Tibial nerve (tissue), 4 donors: Measurements from ENCODE around the gene NRXN3. TPM values are rescaled to one million over a fixed set of nuclear protein-coding genes. Genes with fewer than 3 reads are reported as not detected.

ENCODE experiments used
- DNase-seq, 2 donors: peaks; one replicate each; pipeline ENCODE4 v3.0.0-alpha.2; 2019; ENCODE audit warnings: low spot score in 2 of 2
- H3K27ac ChIP-seq, 4 donors: fragments of 200-600 bp; sonication (generic) in 3 of 4; one replicate each; pipeline ENCODE4 v1.5.1; 2017 to 2019; ENCODE audit warnings: mild to moderate bottlenecking in 1 of 4
- H3K27me3 ChIP-seq, 2 donors: fragments of 200-600 bp; sonication (generic) in 1 of 2; one replicate each; pipeline versions ENCODE4 v1.5.1 to v1.6.0; 2017 to 2019
- H3K36me3 ChIP-seq, 3 donors: fragments of 200-600 bp; sonication (generic); one replicate each; pipeline ENCODE4 v1.5.1; 2018 to 2019
- H3K4me1 ChIP-seq, 4 donors: fragments of 200-600 bp; sonication (generic) in 3 of 4; one replicate each; pipeline ENCODE4 v1.5.1; 2017 to 2019
- H3K4me3 ChIP-seq, 4 donors: fragments of 200-600 bp; sonication (generic) in 3 of 4; one replicate each; pipeline ENCODE4 v1.5.1; 2017 to 2019; ENCODE audit warnings: mild to moderate bottlenecking in 1 of 4, moderate library complexity in 1 of 4
- H3K9me3 ChIP-seq, 4 donors: fragments of 200-600 bp; sonication (generic) in 3 of 4; one replicate each; pipeline ENCODE4 v1.5.1; 2017 to 2019
- EP300 ChIP-seq, 2 donors: sonication (generic); formaldehyde crosslinking; IDR thresholded peaks; one replicate each; pipeline ENCODE4 v1.6.1; 2017; ENCODE audit warnings: antibody characterized with exemption in 2 of 2, mild to moderate bottlenecking in 1 of 2
- POLR2A ChIP-seq, 2 donors: fragments of 450-650 bp; IDR thresholded peaks; one replicate each; pipeline ENCODE4 v1.6.1; 2017; ENCODE audit warnings: antibody characterized with exemption in 2 of 2, mild to moderate bottlenecking in 2 of 2, moderate library complexity in 2 of 2
- WGBS, 2 donors: methylation state at CpG; one replicate each; pipeline ENCODE4 v1.1.5; 2018; 5-methylcytosine and 5-hydroxymethylcytosine counted together
- total RNA-seq, 4 donors: library from RNA; depleted of rRNA; stranded (reverse); fragments of >200 nt; gene quantifications; one replicate each; pipeline ENCODE4 v1.1.0, GENCODE V29; 2016
- TF ChIP-seq, protein P1 (sequence below), 5 experiments: fragments of 200-600 bp in 3 of 5; fragments of 450-650 bp in 2 of 5; sonication (generic) in 3 of 5; IDR thresholded peaks; one replicate each; pipeline ENCODE4 v1.5.1; 2016 to 2019; ENCODE audit warnings: antibody characterized with exemption in 5 of 5, mild to moderate bottlenecking in 3 of 5, moderate library complexity in 2 of 5

The NRXN3 gene
- total RNA-seq, 4 donors from 2014 or later: 16.7 to 52.2 (median 19.7) TPM

DNA sequence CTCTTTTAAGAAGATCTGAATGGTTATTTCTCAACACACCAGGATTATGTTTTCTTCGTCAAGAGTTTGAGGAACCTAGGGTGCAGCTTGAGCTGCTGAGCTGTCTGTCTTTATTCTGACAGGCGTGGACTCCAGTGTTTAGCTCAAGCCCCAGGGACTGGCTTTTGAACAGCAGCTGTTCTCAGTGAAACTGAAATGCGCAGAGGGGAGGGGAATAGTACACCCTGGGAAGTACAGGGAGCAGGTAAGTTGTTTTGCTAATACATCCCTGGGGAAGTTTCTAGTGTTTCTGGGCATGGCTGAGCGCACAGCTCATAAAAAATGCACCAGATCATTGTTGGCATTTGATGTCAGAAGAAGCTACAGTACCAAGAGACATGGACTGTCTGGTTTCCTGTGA lies 1381.3 kb downstream of the NRXN3 start:
- Histone ChIP-seq H3K4me3 (no peak overlapping the region), H3K36me3 (no peaks in the 10 kb centered on the region), H3K9me3 (no peaks in the 10 kb centered on the region), H3K27me3 (no peaks in the 10 kb centered on the region), H3K27ac (no peak overlapping the region), H3K4me1 (peaks cover 0 to 5% (median 0%) of the 10 kb centered on the region in 4 donors)
- WGBS, 2 donors: 92% methylated on average over 4 of the region's 4 CpGs
- DNase-seq: no peak
- TF ChIP-seq POLR2A (IDR thresholded peaks at IDR 0.05): no peak
- TF ChIP-seq EP300 (IDR thresholded peaks at IDR 0.05): no peak
- TF ChIP-seq, protein P1, sequence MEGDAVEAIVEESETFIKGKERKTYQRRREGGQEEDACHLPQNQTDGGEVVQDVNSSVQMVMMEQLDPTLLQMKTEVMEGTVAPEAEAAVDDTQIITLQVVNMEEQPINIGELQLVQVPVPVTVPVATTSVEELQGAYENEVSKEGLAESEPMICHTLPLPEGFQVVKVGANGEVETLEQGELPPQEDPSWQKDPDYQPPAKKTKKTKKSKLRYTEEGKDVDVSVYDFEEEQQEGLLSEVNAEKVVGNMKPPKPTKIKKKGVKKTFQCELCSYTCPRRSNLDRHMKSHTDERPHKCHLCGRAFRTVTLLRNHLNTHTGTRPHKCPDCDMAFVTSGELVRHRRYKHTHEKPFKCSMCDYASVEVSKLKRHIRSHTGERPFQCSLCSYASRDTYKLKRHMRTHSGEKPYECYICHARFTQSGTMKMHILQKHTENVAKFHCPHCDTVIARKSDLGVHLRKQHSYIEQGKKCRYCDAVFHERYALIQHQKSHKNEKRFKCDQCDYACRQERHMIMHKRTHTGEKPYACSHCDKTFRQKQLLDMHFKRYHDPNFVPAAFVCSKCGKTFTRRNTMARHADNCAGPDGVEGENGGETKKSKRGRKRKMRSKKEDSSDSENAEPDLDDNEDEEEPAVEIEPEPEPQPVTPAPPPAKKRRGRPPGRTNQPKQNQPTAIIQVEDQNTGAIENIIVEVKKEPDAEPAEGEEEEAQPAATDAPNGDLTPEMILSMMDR (IDR thresholded peaks at IDR 0.05): no peak

DNA sequence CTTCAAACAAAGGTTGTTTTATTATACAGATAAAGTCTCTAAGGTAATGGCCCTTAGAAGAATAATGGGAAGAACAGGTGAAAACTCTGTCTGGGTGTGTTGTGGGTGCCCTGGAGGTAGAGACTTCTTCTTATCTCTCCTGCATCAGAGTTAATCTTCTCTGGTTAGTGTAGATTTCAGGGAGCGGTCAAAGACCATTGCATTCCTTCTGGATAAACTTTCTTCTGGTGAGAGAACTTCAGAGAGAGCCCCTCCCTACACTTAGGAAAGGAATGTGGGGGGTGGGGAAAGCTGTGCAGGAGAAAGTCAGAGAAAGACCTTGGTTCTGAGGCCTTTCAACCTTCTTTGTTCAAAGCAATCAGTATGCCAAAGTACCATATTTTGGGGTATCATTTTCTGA lies 1382.6 kb downstream of the NRXN3 start:
- Histone ChIP-seq H3K4me3 (no peak overlapping the region), H3K36me3 (no peaks in the 10 kb centered on the region), H3K27ac (no peak overlapping the region), H3K27me3 (no peaks in the 10 kb centered on the region), H3K9me3 (no peaks in the 10 kb centered on the region), H3K4me1 (peaks cover 0 to 5% (median 0%) of the 10 kb centered on the region in 4 donors)
- WGBS, 2 donors: 68 to 96% methylated on average over 1 of the region's 1 CpG
- TF ChIP-seq POLR2A (IDR thresholded peaks at IDR 0.05) (no peak), EP300 (IDR thresholded peaks at IDR 0.05) (no peak)
- TF ChIP-seq, protein P1 (IDR thresholded peaks at IDR 0.05): no peak
- DNase-seq: no peak

DNA sequence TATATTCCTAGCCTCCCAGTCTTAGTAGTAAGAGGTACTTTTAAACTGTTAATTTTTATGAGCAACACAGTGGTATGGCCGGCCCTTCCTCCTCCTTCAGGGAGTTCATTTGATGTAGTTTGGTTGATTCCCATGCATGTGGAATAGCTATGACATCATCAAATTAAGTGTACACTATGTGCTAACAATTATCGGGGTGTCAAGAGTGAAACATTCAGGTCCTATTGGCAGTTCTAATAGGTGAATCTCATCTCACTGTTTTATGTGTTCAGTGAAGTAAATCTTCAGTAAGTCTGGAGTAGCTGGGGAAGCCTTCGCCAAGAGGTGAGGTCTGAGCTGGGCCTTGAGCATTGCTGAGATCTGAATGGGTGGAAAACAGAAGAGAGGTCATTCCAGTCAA lies 1384.6 kb downstream of the NRXN3 start:
- TF ChIP-seq EP300 (IDR thresholded peaks at IDR 0.05) (no peak), POLR2A (IDR thresholded peaks at IDR 0.05) (no peak)
- TF ChIP-seq, protein P1 (IDR thresholded peaks at IDR 0.05): no peak
- Histone ChIP-seq H3K4me1 (peaks cover 0 to 5% (median 0%) of the 10 kb centered on the region in 4 donors), H3K4me3 (no peak overlapping the region), H3K36me3 (no peaks in the 10 kb centered on the region), H3K9me3 (no peaks in the 10 kb centered on the region), H3K27me3 (no peaks in the 10 kb centered on the region), H3K27ac (no peak overlapping the region)
- 86% methylated on average over 3 of the region's 3 CpGs for WGBS, 2 donors
- DNase-seq: no peak

DNA sequence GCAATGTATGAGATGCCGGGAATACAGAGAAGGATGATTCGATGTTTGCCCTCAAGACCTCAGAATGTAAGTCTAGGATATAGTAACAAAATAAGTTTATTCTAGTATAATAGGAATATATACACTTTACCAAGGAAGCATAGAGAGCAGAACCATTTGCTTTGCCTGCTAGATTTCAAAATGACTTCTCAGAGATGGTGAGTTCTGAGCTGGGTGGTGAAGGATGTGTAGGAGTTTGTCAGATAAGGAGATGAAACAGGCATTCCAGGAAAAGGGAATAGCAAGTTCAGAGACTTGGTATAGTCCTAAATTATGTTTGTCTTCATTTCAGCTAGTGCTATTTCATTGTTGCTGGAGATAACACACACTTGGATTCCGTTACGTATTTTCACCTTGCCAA lies 1385.3 kb downstream of the NRXN3 start:
- Histone ChIP-seq H3K4me3 (no peak overlapping the region), H3K4me1 (peaks cover 0 to 5% (median 0%) of the 10 kb centered on the region in 4 donors), H3K9me3 (no peaks in the 10 kb centered on the region), H3K36me3 (no peaks in the 10 kb centered on the region), H3K27ac (no peak overlapping the region), H3K27me3 (no peaks in the 10 kb centered on the region)
- no peak for DNase-seq
- TF ChIP-seq POLR2A (IDR thresholded peaks at IDR 0.05): no peak
- TF ChIP-seq, protein P1 (IDR thresholded peaks at IDR 0.05): no peak
- TF ChIP-seq EP300 (IDR thresholded peaks at IDR 0.05): no peak
- 94 to 98% methylated on average over 4 of the region's 4 CpGs for WGBS, 2 donors

DNA sequence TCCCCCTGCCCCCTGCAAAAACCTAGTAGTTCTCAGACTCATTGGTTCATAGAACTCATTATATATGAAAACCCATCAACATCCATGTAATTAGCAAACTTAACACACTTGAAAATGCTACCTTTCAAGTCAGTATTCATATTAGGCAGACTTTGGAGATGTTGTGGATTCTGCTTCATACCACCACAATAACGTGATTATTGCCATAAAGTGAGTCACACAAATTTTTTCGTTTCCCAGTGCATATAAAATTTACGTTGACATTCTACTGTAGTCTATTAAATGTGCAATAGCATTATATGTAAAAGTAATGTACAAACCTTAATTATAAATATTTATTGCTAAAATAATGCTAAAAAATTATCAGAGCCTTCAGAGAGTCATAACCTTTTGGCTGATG lies 1387.1 kb downstream of the NRXN3 start:
- Histone ChIP-seq H3K27me3 (no peaks in the 10 kb centered on the region), H3K4me1 (peaks cover 0 to 5% (median 0%) of the 10 kb centered on the region in 4 donors), H3K9me3 (no peaks in the 10 kb centered on the region), H3K36me3 (no peaks in the 10 kb centered on the region), H3K27ac (no peak overlapping the region), H3K4me3 (no peak overlapping the region)
- TF ChIP-seq, protein P1 (IDR thresholded peaks at IDR 0.05): no peak
- TF ChIP-seq EP300 (IDR thresholded peaks at IDR 0.05) (no peak), POLR2A (IDR thresholded peaks at IDR 0.05) (no peak)
- DNase-seq: no peak
- WGBS, 2 donors: 86 to 88% methylated on average over 3 of the region's 3 CpGs
